Fibroblast of skin of back (primary cell): Measurements from ENCODE around the gene DAZAP1.
A peak's percentile ranks its signal among the peaks of the same experiment; 100 is the strongest.

Source experiments
- DNase-seq: peaks from one replicate; pipeline ENCODE4 v3.0.0-alpha.2; 2013

The DAZAP1 gene

DNA sequence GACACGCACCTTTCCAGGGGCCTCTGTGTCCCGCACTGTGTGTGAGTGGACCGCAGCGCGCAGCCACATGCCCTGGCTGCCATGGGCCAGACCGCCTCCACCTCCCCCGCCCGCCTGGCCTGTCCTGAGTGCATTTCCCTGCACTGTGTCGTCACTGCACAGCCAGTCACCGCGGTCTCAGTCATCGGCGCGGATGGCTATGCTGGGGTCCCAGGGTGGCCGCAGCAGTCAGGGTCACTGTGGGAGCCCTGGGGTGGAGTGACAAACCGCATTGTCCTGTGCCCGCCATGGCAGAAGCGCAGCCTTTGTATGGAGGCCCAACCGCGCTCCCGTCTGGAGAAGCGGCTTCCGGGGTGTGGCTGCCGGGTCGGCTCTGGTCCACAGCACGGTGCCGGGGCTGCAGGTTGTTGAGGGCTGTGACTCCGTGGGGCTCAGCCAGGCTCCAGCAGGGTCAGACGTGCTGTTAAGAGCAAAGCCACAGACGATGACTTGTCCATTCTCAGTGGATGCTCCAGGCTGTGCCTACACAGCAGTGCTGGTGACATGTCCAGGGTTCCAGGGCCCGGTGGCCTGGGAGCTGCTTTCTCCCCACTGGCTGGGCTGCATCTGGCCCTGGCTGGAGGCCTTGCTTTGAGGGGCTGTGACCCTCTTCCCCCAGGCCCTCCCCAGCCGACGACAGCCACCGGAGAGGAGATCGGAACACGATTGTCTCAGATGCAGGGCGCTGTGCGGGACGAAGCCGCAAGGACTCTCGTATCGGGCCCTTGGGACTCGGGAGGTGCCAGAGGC lies 30.0 kb upstream of the DAZAP1 start:
- DNase-seq: no peak

DNA sequence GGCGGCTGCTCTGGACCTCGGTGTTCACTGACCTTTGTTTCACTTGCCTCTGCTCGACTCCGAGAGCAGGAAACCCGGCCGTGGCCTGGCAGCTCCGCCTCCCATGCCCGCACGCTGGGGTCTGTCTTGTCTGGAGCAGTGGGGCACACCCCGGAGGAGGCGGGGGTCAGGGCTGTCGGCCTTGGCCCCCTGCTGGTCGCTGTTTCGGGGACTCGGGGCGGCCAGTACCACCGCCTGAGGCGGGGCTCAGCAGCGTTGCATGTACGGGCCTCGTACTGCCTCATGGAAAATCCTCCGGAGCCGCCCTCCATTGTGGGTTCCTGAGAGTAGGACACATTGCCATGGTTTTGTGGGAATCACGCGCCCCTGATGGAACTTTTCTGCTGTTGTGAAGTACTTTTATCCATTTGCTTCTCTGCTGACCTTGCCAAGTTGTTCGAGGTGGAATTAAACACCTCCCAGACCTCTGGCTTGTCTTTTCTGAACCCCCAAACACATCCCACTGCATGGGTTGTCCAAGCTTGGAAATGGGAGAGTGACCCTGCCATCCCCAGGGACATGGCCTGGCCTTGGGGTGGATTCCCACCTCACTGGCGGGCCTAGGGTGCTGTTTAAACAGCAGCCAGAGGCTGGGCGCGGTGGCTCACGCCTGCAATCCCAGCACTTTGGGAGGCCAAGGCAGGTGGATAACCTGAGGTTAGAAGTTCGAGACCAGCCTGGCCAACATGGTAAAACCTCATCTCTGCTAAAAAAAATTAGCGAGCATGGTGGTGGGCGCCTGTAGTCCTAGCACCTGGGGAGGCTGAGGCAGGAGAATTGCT lies 29.2 kb upstream of the DAZAP1 start:
- no peak for DNase-seq

DNA sequence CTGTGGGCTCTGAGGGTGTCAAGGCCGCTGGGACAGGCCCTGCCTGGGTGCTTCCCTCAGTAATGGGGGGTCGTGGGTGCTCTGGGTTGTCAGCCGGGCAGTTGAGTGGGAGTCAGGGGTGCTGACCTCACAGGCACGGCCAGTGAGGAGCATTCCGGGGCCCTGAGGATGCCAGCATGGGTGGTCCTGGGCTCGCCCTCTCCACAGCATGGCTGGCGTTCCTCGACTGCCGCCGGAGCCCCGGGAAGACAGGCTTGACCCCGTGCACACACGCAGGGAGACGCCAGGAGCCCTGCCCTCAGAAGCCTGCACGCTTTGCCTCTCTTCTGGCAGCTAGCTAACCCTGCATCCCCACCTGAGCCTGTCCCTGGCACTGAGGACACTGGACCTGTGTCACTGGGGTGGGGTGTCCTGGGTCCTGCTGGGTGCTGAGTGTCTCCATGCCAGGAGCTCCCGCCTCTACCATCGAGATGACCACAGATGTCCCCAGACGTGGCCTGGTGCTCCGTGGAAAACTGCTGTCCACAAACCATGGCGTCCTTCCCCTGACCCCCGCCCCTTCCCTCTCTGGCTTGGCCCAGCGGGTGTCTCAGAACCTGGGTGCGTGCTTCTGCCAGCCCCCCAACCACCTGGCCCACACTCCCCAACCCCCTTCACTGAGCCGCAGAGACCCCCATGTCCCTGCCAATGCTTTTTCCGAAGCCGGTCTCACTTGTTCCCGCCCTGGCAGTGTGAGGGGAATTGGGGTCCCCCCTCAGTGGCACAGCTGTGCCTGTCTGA lies 28.1 kb upstream of the DAZAP1 start:
- DNase-seq: no peak

DNA sequence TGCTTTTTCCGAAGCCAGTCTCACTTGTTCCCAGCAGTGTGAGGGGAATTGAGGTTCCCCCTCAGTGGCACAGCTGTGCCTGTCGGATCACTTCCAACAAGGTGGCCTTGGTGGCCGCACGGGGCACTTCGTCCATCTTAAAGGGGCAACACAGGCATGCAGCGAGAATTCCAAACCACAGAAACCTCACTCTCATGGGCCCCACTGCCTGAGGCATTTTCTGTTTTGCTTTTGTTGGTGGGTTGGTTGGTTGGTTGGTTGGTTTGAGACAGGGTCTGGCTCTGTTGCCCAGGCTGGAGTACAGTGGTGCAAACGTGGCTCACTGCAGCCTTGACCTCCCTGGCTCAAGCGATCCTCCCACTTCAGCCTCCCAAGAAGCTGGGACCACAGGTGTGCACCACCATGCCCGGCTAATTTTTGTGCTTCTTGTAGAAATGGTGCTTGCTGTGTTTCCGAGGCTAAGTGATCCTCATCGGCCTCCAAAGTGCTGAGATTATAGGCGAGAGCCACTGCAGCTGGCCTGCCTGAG lies 27.4 kb upstream of the DAZAP1 start:
- DNase-seq: no peak

DNA sequence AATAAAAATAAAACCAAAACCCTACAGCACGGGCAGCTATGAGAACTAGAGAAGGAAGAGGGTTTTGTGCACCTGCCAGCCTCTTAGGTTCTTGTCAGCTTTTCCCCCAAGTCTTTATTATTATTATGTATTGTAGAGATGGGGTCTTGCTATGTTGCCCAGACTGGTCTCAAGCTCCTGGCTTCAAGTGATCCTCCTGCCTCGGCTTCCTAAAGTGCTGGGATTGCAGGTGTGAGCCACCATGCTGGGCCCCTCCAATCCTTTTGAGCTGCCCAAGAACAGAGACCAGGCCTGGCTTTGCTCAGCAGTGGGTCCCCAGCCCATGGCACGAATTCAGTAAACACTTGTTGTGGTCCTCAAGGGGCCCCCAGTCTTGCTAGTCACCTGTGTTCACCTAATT lies 25.1 kb upstream of the DAZAP1 start:
- DNase-seq: no peak

DNA sequence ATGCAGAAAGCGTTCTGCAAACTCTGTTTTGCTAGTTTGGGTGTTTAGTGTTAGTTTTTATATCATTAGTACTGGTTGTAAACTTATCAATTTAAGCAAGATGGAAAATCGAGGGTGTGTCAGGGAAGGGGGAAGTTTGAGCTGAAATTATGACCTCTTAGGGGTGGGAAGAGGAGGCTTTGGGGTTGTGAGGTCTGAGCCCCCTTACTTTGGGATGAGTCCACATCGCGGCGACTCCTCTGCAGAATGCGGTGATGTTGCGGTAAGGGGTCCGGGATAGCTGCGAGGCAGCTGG lies 24.4 kb upstream of the DAZAP1 start:
- peak; percentile 90 for DNase-seq

DNA sequence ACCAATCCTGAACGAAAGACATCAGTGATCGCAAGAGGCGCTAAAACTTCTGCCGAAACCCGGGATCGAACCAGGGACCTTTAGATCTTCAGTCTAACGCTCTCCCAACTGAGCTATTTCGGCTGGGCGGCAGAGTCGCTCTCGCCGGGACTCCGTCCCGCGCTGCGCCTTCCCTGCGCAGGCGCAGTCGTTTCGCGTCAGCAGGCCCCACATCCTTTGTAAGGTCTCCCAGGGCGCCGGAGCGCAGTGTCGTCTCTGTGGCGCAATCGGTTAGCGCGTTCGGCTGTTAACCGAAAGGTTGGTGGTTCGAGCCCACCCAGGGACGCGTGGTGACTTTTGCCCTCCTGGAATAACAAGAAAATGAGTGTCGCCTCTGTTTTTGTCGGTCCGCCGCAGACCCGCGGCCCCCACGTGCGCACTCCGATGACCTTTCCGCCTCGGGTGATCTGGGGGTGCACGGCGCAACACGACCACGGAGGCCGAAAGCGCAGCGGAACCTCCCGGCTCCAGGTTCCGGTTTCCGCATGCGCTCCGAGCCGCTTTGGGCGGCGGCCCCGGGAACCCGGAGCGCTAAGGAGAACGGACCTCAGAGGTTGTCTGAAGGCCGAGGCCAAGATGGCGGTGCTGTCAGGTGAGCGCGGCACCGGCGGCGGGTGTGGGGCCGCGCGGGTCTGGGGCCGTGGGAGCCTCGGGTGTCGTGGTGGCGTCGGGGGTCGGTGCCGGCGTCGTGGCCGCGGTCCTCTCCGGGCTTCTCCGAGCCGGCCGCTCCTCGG lies 23.9 kb upstream of the DAZAP1 start, which contains the start of gene NDUFS7:
NDUFS7 (plus strand) TSS at position 596 of the 773 bp plus-strand sequence; CDS start at position 616, 20 bp downstream.
- peak; percentile 89 for DNase-seq

DNA sequence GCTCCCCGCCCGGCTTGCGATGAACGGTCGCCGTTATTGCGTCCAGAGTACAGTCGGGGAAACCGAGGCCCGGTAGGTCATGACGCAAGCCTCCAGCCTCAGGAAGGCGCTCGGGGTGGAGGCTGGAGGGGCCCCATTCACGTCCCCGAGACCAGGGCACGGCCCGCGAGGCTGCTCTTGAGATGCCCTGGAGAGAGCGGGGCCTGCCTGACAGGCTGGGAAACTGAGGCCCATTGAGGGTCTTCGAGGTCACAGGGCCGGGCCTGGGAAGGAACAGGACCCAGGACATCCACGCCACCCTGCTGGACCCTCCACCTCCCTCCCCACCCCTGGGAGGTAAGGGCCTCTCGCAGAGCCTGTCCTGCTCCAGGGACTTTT lies 23.3 kb upstream of the DAZAP1 start:
- DNase-seq: no peak

DNA sequence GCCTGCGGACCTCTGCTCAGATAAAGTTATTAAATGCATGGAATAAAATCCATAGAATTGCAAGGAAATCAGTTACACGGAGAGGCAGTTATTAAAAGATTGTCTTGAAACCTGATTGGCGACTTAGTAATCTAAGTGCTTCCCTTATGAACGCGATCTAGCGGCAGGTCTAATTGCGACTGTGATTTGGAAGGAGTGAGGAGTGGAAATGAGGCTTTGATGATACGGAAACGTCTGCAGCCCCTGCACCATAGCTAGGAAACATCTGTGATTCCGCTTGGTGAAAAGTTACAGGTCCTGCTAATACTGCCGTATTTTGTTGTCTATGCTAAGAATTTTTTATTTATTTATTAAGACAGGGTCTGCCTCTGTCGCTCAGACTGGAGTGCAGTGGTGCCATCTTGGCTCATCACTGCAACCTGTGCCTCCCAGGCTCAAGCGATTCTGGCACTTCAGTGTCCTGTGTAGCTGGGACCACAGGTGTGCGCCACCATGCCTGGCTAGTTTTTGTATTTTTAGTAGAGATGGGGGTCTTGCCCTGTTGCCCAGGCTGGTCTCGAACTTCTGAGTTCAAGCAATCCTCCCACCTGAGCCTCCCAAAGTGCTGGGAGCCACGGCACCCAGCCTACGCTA lies 22.8 kb upstream of the DAZAP1 start:
- DNase-seq: no peak

DNA sequence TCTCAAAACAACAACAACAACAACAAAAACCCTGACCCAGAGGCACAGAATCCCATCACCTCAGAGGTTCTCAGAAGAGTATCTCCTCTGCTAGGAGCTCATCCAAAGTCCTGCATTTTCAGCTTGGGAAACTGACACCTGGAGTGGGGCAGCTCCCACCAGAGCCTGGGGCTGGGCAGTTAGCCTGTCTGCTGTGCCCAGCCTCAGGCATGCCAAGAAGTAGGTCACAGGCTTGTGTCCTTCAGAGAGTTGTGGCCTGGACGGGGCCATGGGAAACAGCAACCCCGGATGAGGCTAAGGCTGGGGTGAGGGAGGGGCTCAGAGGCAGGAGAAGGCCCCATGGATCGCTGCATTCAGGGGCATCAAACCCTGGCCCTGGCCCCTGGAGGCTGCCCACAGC lies 21.6 kb upstream of the DAZAP1 start:
- DNase-seq: no peak

DNA sequence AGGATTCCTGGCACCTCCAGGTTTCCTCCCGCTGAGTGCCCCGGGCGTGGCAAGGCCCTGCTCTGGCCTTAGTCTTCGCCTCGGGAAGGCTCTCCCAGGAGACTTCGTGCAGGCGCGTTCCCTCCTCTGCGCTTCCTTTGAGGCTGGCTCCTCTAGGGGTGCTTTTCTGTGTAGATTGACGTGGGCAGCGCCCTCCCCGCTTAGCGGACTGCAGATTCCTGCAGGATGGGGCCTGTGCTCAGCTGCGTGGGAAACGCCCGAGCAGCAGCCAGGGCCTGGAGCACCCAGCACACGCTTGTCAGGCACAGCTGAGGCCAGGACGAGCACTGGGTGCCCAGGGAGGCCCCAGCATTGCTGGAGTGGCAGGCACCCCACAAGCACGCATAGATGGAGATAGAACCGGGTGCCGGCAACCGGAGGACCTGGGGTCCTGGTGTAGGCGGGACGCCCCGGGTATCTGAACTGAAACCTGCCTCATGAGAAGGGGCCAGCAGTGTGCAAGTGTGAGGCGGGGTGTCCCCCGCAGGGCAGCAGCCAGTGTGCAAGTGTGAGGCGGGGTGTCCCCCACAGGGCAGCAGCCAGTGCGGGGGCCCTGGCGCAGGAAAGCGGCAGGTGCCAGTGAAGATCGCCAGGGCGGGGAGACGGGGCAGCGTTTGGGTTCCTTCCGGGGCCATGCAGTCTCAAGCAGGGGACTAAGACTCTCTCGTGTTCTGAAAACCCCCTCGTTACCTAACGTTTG lies 20.3 kb upstream of the DAZAP1 start:
- no peak for DNase-seq

DNA sequence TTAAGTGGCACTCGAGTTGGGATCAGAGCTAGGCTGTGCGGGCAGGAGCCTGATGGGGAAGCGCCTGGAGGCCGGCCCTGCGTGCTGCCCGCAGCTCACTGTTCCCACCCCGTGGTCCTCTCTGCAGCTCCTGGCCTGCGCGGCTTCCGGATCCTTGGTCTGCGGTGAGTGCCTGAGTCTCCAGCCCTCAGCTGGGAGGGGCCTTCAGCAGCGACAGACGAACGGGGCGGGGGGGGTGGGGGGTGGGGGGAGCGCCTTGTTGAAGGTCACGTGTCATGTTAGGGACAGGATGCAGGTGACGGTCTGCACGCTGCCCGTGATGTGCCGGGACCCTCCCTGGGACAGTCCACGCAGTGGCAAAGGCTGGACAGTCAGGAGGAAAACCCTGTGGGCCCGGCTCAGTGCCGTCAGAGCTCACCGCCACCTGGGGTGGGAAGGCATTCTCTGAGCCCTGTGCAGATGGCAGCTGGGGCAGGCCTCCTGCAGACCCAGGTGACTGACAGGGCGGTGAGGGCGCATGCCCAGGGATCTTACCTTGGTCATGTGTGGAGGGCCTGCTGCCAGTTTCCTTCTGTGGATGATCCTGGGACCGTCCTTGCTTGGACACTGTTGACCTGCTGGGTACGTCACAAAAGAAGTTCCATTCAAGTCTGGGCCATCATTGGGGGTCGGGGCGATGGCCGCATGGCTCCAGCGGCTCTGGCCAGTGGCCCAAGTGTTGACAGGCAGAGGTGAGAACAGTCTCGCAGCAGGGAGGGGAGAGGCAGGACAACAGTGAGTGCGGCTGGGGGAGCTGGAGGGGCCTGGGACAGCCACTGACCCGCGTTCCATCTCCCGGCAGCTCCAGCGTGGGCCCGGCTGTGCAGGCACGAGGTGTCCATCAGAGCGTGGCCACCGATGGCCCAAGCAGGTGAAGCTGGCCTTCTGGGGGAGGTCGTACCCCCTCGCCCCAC lies 19.4 kb upstream of the DAZAP1 start:
- no peak for DNase-seq

DNA sequence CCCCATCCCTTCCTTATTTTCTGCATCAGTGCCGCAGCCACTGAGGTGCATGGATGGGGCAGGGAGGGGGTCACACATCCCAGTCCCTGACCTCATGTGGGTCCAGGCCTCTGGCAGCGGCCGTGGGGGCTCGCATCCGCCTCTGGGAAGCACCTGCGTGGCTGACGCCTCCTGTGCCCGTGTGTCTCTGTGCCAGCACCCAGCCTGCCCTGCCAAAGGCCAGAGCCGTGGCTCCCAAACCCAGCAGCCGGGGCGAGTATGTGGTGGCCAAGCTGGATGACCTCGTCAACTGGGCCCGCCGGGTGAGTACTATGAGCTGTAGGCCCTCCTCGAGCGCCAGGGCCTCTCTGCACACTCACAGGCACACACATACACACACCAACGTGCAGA lies 18.8 kb upstream of the DAZAP1 start:
- DNase-seq: no peak

DNA sequence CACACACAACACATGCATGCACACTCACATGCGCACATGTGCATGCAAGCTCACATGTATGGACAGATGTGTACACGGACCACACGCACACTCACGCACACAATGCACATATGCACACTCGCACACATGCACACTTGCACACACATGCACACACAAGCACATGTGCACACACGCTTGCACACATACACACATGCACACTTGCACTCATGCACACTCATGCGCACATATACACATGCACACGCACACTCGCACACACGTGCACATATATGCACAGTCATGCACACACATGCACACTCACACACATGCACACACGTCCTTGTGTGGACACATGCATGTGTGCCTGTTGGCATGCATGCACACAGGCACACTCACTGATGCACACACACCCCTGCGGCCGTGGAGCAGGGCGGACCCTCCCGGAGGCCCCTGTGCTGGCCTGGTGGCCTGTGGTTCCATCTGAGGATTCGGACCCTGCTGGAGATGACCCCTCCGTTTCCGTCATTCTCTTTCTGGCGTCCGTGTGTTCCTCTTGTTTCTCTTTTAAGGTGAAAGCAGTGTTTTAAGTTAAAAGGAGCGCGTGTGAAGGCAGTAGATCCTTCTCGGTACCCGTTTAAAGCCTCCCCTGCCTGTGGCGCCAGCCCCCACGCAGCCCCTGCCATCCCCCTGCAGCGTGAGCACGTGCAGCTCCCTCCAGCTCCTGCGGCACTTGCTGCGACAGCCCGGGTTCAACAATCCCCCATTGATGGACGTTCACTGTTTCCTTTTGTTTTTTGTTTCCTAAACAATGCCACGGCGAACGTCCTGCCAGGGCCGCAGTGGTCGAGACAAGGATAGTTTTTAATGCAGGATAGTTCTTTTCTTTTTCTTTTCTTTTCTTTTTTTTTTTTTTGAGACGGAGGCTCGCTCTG lies 18.1 kb upstream of the DAZAP1 start:
- DNase-seq: no peak

DNA sequence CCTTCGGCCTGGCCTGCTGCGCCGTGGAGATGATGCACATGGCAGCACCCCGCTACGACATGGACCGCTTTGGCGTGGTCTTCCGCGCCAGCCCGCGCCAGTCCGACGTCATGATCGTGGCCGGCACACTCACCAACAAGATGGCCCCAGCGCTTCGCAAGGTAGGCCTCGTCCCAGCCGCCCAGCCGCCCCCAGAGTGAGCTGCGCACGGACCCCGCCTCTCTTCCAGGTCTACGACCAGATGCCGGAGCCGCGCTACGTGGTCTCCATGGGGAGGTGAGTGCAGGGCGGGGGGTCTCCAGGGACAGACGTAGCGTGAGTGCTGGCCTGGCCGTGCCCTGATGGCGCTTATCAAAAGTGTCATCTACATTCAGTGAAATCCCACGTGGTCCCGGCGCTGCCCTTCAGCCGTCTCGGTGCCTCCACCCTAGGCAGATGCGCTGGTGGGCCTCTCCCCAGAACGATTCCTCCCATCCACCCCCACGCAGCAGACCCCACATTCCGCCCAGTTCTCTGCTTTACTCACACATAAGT lies 16.4 kb upstream of the DAZAP1 start:
- no peak for DNase-seq

DNA sequence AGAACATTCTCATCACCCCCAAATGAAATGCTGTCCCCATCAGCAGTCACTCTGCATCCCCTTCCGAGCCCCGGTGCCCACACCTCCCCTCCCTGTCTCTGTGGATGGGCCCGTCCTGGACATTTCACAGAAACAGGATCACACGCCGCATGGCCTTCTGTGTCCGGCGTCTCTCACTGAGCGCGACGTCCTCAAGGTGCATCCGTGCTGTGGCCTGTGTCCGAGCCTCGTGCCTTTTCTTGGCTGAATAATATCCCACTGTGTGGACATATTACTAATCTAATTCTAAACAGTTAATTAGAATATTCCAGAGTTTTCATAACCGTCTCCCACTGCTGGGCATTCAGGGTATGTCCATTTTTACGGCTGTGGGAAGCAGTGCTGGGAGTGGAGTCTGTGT lies 15.0 kb upstream of the DAZAP1 start:
- DNase-seq: no peak

DNA sequence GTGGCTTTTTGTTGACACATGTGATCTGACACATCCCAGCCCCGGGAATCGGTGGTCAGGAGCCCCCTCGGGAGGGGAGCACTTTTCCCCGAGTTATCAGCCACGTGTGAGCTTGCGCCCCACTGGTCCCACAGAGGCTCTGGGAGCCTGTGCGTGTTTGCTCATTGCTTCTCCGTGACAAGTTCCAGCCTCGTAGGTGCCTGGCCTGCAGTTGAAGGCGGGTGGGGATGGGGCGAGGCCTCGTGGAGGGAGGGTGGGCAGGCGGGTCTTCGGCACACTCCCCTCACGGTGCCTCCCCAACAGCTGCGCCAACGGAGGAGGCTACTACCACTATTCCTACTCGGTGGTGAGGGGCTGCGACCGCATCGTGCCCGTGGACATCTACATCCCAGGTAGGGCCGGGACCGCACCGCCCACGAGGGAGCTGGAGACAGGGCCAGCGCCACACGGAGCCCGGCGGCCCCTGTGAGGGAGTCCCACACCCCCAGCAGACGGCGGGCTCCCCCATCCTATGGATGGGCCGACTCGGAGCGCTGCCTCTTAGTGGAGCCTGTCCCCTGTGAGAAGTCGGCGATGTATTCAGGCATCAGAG lies 14.4 kb upstream of the DAZAP1 start:
- no peak for DNase-seq

DNA sequence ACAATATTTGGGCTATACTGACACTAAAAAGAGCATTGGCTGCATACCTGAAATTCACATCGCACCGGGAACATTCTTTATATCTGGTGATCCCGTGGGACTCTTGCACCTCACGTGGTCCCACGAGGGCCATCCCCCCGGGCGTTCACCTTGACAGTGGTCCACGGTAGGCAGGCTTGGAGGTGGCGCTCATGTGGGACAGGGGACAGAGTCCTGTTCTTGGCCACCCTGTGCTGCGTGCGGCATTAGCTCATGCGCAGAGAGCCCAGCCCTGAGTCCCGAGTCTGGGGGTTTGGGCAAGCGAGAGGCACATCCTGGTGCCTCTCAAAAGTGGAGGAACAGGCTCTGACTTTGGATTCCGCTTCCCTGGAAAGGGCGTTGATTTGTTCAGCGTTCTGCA lies 13.5 kb upstream of the DAZAP1 start:
- no peak for DNase-seq
